ENCODE data around the gene TACR1.

DNA sequence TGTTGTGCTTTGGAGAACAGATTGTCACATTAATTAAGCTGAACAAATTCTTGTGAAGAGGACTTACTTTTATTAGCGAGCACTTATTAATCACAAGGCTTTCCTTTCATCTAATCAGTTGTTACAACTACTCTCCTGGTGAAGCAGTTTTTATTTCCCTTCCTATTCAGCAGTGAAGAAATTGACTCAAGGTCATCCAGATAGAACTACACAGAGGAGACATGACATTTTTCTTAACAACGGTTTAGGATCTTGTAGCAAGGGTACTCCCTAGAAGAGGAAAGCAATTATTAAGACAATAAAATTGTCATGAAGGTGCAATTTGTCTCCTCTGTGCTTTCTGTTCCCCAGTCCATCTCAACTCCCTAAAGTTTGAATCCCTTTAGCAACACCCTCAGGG, 179.5 kb downstream of the TACR1 start:
- TF ChIP-seq TARDBP (IDR thresholded peaks at IDR 0.05): no peak
- no peak for TF ChIP-seq ELF4 (IDR thresholded peaks at IDR 0.05)
- no peak for TF ChIP-seq SUZ12 (IDR thresholded peaks at IDR 0.05)
- no peak for TF ChIP-seq BHLHE40 (IDR thresholded peaks at IDR 0.05; ENCODE audit: borderline replicate concordance)
- no peak for TF ChIP-seq FOXK2 (IDR thresholded peaks at IDR 0.05)
